ENCODE data around the gene NCAM1. TPM values are rescaled to one million over a fixed set of nuclear protein-coding genes. Genes with fewer than 3 reads are reported as not detected.

Gene NCAM1
- total RNA-seq, 3 donors from 2014 or later = 3.6 to 17.9 (median 6.1) TPM

GRCh38 chr11:113256431-113257202, 295.4 kb downstream of the NCAM1 start:
- DNase-seq (ENCODE audit: low spot score in 2 of 2) = no peak
- Histone ChIP-seq H3K9me3 (no peaks in the 10 kb centered on the region), H3K27ac (no peak overlapping the region), H3K36me3 (no peaks in the 10 kb centered on the region), H3K27me3 (no peaks in the 10 kb centered on the region), H3K4me3 (no peak overlapping the region), H3K4me1 (no peaks in the 10 kb centered on the region)
- TF ChIP-seq POLR2AphosphoS5 (IDR thresholded peaks at IDR 0.05) (no peak), CTCF (IDR thresholded peaks at IDR 0.05) (no peak), POLR2A (IDR thresholded peaks at IDR 0.05) (no peak)
- intact Hi-C loops (cut with DNase I; ENCODE audit: low total_unique reads) = loop anchor here (5.0 kb wide), 1 partner anchor 1029 kb away; the partner anchor contains the start of gene PTS

GRCh38 chr11:113260096-113260425, 298.8 kb downstream of the NCAM1 start:
- no peak overlapping the region for H3K4me3 ChIP-seq
- H3K27ac ChIP-seq = no peak overlapping the region
- H3K4me1 ChIP-seq = no peaks in the 10 kb centered on the region
- intact Hi-C loops (cut with DNase I; ENCODE audit: low total_unique reads) = no loop called here
- H3K36me3 ChIP-seq = no peaks in the 10 kb centered on the region
- no peak for DNase-seq (ENCODE audit: low spot score in 2 of 2)
- no peaks in the 10 kb centered on the region for H3K27me3 ChIP-seq
- TF ChIP-seq POLR2AphosphoS5 (IDR thresholded peaks at IDR 0.05) (no peak), POLR2A (IDR thresholded peaks at IDR 0.05) (no peak), CTCF (IDR thresholded peaks at IDR 0.05) (no peak)
- H3K9me3 ChIP-seq = no peaks in the 10 kb centered on the region

GRCh38 chr11:113260541-113260940, 299.3 kb downstream of the NCAM1 start:
- no peak overlapping the region for H3K4me3 ChIP-seq
- no peaks in the 10 kb centered on the region for H3K27me3 ChIP-seq
- TF ChIP-seq POLR2AphosphoS5 (IDR thresholded peaks at IDR 0.05) (no peak), POLR2A (IDR thresholded peaks at IDR 0.05) (no peak), CTCF (IDR thresholded peaks at IDR 0.05) (no peak)
- no peaks in the 10 kb centered on the region for H3K9me3 ChIP-seq
- DNase-seq (ENCODE audit: low spot score in 2 of 2) = no peak
- no peak overlapping the region for H3K27ac ChIP-seq
- H3K36me3 ChIP-seq = no peaks in the 10 kb centered on the region
- intact Hi-C loops (cut with DNase I; ENCODE audit: low total_unique reads) = no loop called here
- H3K4me1 ChIP-seq = no peaks in the 10 kb centered on the region

GRCh38 chr11:113261709-113262475, 300.7 kb downstream of the NCAM1 start:
- TF ChIP-seq CTCF (IDR thresholded peaks at IDR 0.05) (no peak), POLR2AphosphoS5 (IDR thresholded peaks at IDR 0.05) (no peak)
- DNase-seq (ENCODE audit: low spot score in 2 of 2) = no peak
- H3K27me3 ChIP-seq = no peaks in the 10 kb centered on the region
- no peak overlapping the region for H3K4me3 ChIP-seq
- no peaks in the 10 kb centered on the region for H3K9me3 ChIP-seq
- H3K4me1 ChIP-seq = no peaks in the 10 kb centered on the region
- intact Hi-C loops (cut with DNase I; ENCODE audit: low total_unique reads) = no loop called here
- no peak overlapping the region for H3K27ac ChIP-seq
- H3K36me3 ChIP-seq = no peaks in the 10 kb centered on the region

GRCh38 chr11:113262594-113262993, 301.4 kb downstream of the NCAM1 start:
- no peaks in the 10 kb centered on the region for H3K36me3 ChIP-seq
- no peak for TF ChIP-seq POLR2AphosphoS5 (IDR thresholded peaks at IDR 0.05)
- no peak for TF ChIP-seq CTCF (IDR thresholded peaks at IDR 0.05)
- no peak for TF ChIP-seq POLR2A (IDR thresholded peaks at IDR 0.05)
- intact Hi-C loops (cut with DNase I; ENCODE audit: low total_unique reads) = no loop called here

More at GRCh38 chr11:113262594-113262993, 301.4 kb downstream of the NCAM1 start:
- no peaks in the 10 kb centered on the region for H3K4me1 ChIP-seq
- H3K27ac ChIP-seq = no peak overlapping the region
- no peaks in the 10 kb centered on the region for H3K27me3 ChIP-seq
- H3K9me3 ChIP-seq = no peaks in the 10 kb centered on the region
- DNase-seq (ENCODE audit: low spot score in 2 of 2) = no peak
- no peak overlapping the region for H3K4me3 ChIP-seq
